Liver (tissue), 3 donors: ENCODE results near the gene NSUN2.

ENCODE experiments used
- EGR1 ChIP-seq, 2 donors: IDR thresholded peaks; 2 replicates each; pipeline ENCODE4 v1.6.1; 2016 to 2018; ENCODE audit warnings: antibody characterized with exemption in 2 of 2, low read depth in 2 of 2
- JUND ChIP-seq, 2 donors: IDR thresholded peaks; 2 replicates each; pipeline ENCODE4 v1.6.1; 2016; ENCODE audit warnings: antibody characterized with exemption in 2 of 2
- NR2F2 ChIP-seq: IDR thresholded peaks from 2 replicates; pipeline ENCODE4 v1.6.1; 2016; ENCODE audit warnings: antibody characterized with exemption
- RAD21 ChIP-seq, 2 donors: IDR thresholded peaks; 2 replicates each; pipeline ENCODE4 v1.6.1; 2016; ENCODE audit warnings: antibody characterized with exemption in 2 of 2, mild to moderate bottlenecking in 2 of 2
- RXRA ChIP-seq, 2 donors: IDR thresholded peaks; 2 replicates each; pipeline ENCODE4 v1.6.1; 2017 to 2018; ENCODE audit warnings: antibody characterized with exemption in 2 of 2, mild to moderate bottlenecking in 1 of 2
- YY1 ChIP-seq: IDR thresholded peaks from 2 replicates; pipeline ENCODE4 v1.6.1; 2016; ENCODE audit warnings: antibody characterized with exemption, mild to moderate bottlenecking
- TF ChIP-seq, protein P1 (sequence below): fragments of 150-350 bp; IDR thresholded peaks from 2 replicates; pipeline ENCODE4 v1.5.1; 2017; ENCODE audit warnings: improper control_type of control experiment, low read depth, low read length; ENCODE audit not compliant: missing input control
- TF ChIP-seq, protein P2 (sequence below): IDR thresholded peaks from 2 replicates; pipeline ENCODE4 v1.6.1; 2016; ENCODE audit warnings: antibody characterized with exemption
- donor health status: healthy.
- donor health status: healthy.

DNA sequence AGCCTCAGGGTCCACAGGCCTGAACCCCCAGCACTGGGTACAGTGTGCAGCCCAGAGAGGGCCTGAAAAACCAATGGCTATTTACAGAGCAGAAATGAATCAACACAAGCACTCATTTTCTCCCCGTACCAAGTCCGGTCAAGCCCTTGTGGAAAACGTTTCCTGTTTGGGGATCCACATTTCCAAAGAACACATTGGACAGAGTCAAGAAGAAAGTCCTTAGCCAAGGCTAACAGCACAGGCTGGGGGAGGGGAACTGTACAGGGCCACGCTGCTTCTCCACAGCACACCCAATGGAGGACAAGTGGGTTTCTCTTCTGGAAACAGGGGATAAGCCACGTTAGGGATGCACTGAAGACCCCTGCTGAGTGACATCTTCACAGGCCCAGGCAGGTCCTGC lies 62.3 kb downstream of the NSUN2 start:
- TF ChIP-seq NR2F2 (no peak), YY1 (no peak), EGR1 (IDR thresholded peaks at IDR 0.05; ENCODE audit: low read depth in 2 of 2) (no peak), RXRA (IDR thresholded peaks at IDR 0.05) (no peak), JUND (IDR thresholded peaks at IDR 0.05) (no peak), RAD21 (IDR thresholded peaks at IDR 0.05) (no peak)
- TF ChIP-seq, protein P1, sequence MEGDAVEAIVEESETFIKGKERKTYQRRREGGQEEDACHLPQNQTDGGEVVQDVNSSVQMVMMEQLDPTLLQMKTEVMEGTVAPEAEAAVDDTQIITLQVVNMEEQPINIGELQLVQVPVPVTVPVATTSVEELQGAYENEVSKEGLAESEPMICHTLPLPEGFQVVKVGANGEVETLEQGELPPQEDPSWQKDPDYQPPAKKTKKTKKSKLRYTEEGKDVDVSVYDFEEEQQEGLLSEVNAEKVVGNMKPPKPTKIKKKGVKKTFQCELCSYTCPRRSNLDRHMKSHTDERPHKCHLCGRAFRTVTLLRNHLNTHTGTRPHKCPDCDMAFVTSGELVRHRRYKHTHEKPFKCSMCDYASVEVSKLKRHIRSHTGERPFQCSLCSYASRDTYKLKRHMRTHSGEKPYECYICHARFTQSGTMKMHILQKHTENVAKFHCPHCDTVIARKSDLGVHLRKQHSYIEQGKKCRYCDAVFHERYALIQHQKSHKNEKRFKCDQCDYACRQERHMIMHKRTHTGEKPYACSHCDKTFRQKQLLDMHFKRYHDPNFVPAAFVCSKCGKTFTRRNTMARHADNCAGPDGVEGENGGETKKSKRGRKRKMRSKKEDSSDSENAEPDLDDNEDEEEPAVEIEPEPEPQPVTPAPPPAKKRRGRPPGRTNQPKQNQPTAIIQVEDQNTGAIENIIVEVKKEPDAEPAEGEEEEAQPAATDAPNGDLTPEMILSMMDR: no peak
- TF ChIP-seq, protein P2, sequence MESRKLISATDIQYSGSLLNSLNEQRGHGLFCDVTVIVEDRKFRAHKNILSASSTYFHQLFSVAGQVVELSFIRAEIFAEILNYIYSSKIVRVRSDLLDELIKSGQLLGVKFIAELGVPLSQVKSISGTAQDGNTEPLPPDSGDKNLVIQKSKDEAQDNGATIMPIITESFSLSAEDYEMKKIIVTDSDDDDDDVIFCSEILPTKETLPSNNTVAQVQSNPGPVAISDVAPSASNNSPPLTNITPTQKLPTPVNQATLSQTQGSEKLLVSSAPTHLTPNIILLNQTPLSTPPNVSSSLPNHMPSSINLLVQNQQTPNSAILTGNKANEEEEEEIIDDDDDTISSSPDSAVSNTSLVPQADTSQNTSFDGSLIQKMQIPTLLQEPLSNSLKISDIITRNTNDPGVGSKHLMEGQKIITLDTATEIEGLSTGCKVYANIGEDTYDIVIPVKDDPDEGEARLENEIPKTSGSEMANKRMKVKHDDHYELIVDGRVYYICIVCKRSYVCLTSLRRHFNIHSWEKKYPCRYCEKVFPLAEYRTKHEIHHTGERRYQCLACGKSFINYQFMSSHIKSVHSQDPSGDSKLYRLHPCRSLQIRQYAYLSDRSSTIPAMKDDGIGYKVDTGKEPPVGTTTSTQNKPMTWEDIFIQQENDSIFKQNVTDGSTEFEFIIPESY: no peak
